ENCODE measurements around the gene MAPKAP1.
"Not testable (repeated sequence)": the region's sequence is repeated elsewhere in the genome, so short reads cannot be mapped to it uniquely, and the experiment has no call there.

The MAPKAP1 gene

DNA sequence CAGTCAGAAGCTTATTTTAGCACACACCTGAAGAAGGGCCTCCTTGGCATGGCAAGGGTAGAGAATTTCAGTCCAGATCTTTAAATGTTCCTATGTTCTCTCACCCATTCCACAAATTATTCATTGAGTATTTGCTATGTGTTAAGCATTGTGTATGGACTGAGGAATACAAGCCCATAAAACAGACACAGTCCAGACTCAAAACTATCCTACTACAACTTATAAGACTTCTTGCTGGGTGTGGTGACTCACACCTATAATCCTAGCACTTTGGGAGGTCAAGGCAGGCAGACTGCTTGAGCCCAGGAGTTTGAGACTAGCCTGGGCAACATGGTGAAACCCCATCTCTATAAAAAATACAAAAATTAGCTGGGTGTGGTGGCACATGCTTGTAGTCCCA, 141.0 kb downstream of the MAPKAP1 start:
- DNase-seq (ENCODE audit: low spot score); FAIRE-seq: not testable (repeated sequence)

GRCh38 chr9:125565126-125565525, 141.9 kb downstream of the MAPKAP1 start:
- no peak for DNase-seq (ENCODE audit: low spot score)
- no peak for FAIRE-seq

- DNase-seq (ENCODE audit: low spot score) (no peak), FAIRE-seq (no peak)
Observed at GRCh38 chr9:125564631-125565030, 142.4 kb downstream of the MAPKAP1 start.

- no peak for FAIRE-seq
- DNase-seq (ENCODE audit: low spot score): no peak
Observed at GRCh38 chr9:125561509-125562148, 145.4 kb downstream of the MAPKAP1 start.

GRCh38 chr9:125559894-125560293, 147.1 kb downstream of the MAPKAP1 start:
- FAIRE-seq: no peak
- DNase-seq (ENCODE audit: low spot score): no peak

DNA sequence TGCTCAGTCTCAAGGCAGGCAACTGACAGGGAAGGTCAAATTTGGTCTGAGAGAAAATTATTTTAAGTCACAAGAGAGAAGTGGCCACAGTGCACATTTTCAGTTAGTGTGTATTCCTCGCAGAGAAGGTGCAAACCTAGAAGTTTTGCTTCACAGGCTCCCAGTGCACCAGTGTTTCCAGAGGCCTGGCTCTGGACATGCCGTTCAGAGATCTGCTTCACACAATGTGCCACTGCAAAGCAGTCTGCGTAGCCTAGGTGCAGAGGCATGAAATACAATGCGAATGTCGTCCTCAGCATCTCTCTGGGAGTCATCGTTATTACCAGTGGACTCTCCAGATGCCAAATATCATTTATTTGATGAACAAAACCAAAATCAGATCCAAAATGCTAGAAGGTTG, 147.8 kb downstream of the MAPKAP1 start:
- FAIRE-seq (no peak), DNase-seq (ENCODE audit: low spot score) (no peak)

GRCh38 chr9:125558453-125559092, 148.4 kb downstream of the MAPKAP1 start:
- no peak for FAIRE-seq
- DNase-seq (ENCODE audit: low spot score): peak; percentile 68

DNA sequence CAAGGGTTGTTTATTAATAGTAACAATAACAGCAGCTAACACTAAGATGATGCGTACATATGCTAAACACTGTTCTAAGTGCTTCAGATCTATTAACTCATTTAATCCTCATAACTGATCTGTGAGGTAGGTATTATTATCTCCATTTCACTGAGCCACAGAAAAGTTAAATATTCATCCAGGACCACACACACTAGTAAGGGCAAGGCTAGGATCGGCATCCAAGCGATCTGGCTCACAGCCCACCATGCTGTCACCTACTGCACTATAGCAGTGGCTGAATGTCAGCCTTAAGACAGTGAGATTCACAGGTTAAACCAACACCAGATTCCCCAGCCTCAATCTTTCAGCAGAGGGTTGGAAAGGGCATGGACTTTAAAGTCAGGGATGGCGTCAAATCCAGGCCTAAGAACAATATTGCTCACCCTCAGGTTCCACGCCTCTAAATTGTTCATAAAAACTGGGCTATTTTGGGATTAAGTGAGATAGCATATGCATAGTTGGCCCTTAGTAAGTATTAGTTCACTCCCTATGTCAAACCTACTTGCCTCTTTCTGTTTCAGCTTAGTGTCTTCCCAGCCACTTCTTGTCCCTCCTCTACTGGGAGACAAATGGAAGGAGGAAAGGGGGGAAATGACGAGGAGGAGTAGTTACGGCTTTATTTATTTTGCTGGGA, 150.8 kb downstream of the MAPKAP1 start:
- FAIRE-seq: no peak

GRCh38 chr9:125554726-125555125, 152.3 kb downstream of the MAPKAP1 start:
- DNase-seq (ENCODE audit: low spot score): no peak
- no peak for FAIRE-seq

More for the DNA sequence above, 150.8 kb downstream of the MAPKAP1 start:
- no peak for DNase-seq (ENCODE audit: low spot score)

DNA sequence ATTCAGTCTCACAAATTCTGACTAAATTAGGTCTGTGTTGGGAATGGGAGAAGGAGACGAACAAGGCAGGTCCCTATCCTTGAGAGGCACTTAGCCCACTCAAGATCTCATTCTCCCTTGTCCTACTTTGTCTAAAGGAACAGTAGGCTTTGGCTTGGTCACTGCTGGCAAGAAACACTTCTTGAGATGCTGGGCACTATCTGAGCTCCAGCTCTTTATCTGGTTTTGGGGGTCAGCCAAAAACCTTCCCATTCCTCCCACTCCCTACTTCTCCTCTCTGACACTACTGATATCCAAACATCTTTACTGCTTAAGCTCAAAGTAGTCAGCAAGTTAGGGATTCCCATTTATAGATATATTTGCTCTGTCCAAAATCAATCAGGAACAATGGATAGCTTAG, 155.2 kb downstream of the MAPKAP1 start:
- DNase-seq (ENCODE audit: low spot score): no peak
- no peak for FAIRE-seq

- FAIRE-seq (no peak), DNase-seq (ENCODE audit: low spot score) (no peak)
Observed at GRCh38 chr9:125549891-125550885, 156.8 kb downstream of the MAPKAP1 start.

DNA sequence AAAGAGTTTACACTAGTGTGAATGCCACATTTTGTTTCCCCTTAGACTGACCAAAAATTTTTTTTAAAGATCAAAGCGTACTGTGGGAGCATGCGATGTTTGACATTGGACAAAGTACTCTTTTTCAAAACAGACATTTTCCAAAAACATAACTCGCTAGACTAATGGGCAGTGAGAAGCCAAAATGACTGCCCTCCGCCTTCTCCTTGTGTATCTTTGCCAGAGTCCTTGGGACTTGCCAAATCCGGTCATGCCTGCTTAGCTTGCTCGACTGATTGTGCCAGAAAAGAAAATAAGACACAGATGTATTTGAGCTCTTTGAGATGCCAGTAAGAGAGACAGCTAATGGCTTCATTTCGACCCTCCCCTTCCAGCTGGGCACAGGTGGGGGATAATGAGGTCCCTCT, 157.5 kb downstream of the MAPKAP1 start:
- no peak for DNase-seq (ENCODE audit: low spot score)
- FAIRE-seq: no peak

DNA sequence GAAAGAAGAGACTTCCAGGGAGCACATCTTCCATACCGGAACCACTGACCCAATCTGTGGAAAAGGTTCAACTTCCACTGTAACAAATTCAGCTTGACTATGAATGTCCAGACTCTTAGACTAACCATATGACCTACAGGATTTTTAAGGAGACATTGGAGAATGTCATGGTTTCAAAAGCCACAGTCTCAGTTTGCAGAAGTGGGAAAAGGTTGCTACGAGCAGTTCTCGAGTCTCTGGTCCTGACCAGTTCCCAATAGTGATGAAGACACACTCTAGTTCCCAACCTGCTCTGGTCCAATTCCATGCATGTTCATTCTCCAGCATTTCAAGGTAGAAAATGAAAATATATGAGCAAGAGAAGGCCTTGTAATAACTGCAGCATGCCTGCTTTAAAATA, 158.0 kb downstream of the MAPKAP1 start:
- FAIRE-seq (no peak), DNase-seq (ENCODE audit: low spot score) (no peak)

- no peak for DNase-seq (ENCODE audit: low spot score)
- no peak for FAIRE-seq
Observed at GRCh38 chr9:125548141-125548540, 158.9 kb downstream of the MAPKAP1 start.

GRCh38 chr9:125547368-125547767, 159.6 kb downstream of the MAPKAP1 start:
- DNase-seq (ENCODE audit: low spot score): no peak

DNA sequence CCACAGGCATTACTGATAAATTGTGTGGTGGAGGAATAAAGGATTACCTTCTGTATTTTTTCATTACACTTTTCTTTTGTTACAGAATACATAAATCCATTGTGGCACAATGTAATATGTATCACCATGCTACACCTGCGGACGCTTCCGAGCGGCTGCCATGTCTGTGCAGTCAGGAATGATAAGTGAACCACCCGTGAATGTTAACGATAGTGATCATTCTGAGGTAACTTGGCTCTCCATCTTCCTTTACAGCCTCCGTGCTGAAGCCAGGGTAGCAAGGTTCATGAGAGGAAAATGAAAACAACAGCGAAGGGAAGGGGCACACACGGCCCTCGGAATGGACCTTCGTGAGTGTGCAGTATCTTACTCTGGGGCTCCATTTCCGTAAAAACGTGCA, 161.2 kb downstream of the MAPKAP1 start:
- FAIRE-seq (no peak), DNase-seq (ENCODE audit: low spot score) (no peak)

More at GRCh38 chr9:125547368-125547767, 159.6 kb downstream of the MAPKAP1 start:
- no peak for FAIRE-seq

- DNase-seq (ENCODE audit: low spot score): no peak
Observed at GRCh38 chr9:125544988-125545651, 161.9 kb downstream of the MAPKAP1 start.

DNA sequence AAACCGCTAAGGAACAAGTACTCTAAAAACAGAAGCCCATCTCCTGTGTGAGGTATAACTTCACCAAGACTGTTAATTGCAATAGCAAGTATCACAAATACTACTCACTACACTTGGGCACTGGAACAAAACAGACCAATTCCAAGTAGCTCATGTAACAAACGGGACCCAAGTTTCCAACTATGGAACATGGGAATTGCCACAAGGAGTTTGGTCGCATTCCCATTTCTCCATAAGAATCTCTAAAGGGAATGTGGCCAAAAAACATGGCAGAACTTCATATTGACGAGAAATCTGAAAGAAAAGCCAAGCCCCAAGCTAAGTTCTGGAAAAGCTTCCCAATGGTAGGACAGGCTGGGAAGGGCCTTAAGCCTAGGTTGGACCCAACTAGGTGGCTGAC, 162.5 kb downstream of the MAPKAP1 start:
- DNase-seq (ENCODE audit: low spot score): no peak
- FAIRE-seq: no peak

More at GRCh38 chr9:125544988-125545651, 161.9 kb downstream of the MAPKAP1 start:
- no peak for FAIRE-seq

DNA sequence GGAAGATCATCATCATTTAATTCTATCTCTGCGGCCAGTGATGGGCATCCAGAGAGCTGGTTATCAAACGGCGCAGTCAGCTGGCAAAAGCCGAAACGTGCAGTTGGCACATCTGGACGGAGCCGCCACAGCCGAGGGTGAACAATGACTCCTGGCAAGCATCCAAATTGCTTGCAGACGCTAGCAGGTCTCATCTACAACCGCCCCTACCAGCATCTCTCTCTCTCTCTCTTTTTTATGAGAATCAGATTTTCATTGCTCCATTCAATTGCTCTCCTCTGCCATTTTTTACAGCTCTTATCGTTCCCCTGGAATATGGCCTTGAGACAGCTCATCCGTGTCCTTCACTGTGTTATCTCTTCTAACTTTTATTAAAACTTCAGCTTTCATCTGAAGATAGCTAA, 165.2 kb downstream of the MAPKAP1 start:
- DNase-seq (ENCODE audit: low spot score): no peak
- FAIRE-seq: no peak

GRCh38 chr9:125540497-125540896, 166.5 kb downstream of the MAPKAP1 start:
- FAIRE-seq (no peak), DNase-seq (ENCODE audit: low spot score) (no peak)

DNA sequence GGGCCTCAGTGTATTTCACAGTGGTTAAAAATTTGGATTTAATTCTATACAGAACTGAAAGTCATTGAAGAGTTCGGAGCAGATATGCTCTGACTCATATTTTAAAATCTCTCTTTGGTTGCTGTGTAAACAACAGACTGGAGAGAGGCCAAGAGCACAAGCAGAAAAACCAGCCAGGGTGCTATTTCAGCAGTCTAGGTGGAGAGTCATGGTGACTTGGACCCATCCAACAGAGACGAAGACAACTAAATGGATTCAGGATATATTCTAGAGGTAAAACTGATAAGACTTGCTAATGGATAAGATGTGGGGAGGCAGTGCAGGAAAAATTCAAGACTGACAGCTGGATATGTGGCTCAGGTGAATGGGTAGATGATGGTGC, 168.9 kb downstream of the MAPKAP1 start:
- no peak for FAIRE-seq
- peak; percentile 72 for DNase-seq (ENCODE audit: low spot score)

Measured in urothelium cell line (cell line).